Measurements from ENCODE around the gene EPHA4.
"Not testable (repeated sequence)": the region's sequence is repeated elsewhere in the genome, so short reads cannot be mapped to it uniquely, and the experiment has no call there.

EPHA4 gene

GRCh38 chr2:221532641-221533040 is 39.5 kb downstream of the EPHA4 start:
- DNase-seq, result no peak

GRCh38 chr2:221530653-221531037 is 41.5 kb downstream of the EPHA4 start:
- DNase-seq, result no peak

- DNase-seq, result peak; percentile 53
Measured at GRCh38 chr2:221529943-221530652, 42.0 kb downstream of the EPHA4 start.

GRCh38 chr2:221529177-221529942 is 42.7 kb downstream of the EPHA4 start:
- DNase-seq, result no peak

GRCh38 chr2:221527776-221528309 is 44.3 kb downstream of the EPHA4 start:
- no peak for DNase-seq

- no peak for DNase-seq
Measured at GRCh38 chr2:221524158-221524557, 47.9 kb downstream of the EPHA4 start.

GRCh38 chr2:221521233-221521845 is 50.8 kb downstream of the EPHA4 start:
- no peak for DNase-seq

- DNase-seq, result no peak
Measured at GRCh38 chr2:221518935-221519625, 53.0 kb downstream of the EPHA4 start.

- DNase-seq, result no peak
Measured at GRCh38 chr2:221518201-221518934, 53.7 kb downstream of the EPHA4 start.

- no peak for DNase-seq
Measured at GRCh38 chr2:221517696-221518151, 54.4 kb downstream of the EPHA4 start.

GRCh38 chr2:221517146-221517695 is 54.9 kb downstream of the EPHA4 start:
- no peak for DNase-seq

GRCh38 chr2:221515864-221516263 is 56.2 kb downstream of the EPHA4 start:
- no peak for DNase-seq

- no peak for DNase-seq
Measured at GRCh38 chr2:221514305-221515040, 57.6 kb downstream of the EPHA4 start.

- no peak for DNase-seq
Measured at GRCh38 chr2:221513232-221513631, 58.9 kb downstream of the EPHA4 start.

GRCh38 chr2:221511325-221511724 is 60.8 kb downstream of the EPHA4 start:
- DNase-seq, result not testable (repeated sequence)

GRCh38 chr2:221506469-221506868 is 65.6 kb downstream of the EPHA4 start:
- no peak for DNase-seq

GRCh38 chr2:221505605-221506004 is 66.5 kb downstream of the EPHA4 start:
- no peak for DNase-seq

GRCh38 chr2:221504905-221505304 is 67.2 kb downstream of the EPHA4 start:
- no peak for DNase-seq

GRCh38 chr2:221503965-221504364 is 68.1 kb downstream of the EPHA4 start:
- DNase-seq, result no peak

- DNase-seq, result no peak
Measured at GRCh38 chr2:221502270-221503010, 69.7 kb downstream of the EPHA4 start.

All from NCI-H2171 (cell line).